ENCODE results near the gene EIF4G3.

The EIF4G3 gene

GRCh38 chr1:20787840-20788795 is 388.6 kb downstream of the EIF4G3 start:
- DNase-seq = no peak

GRCh38 chr1:20787029-20787839 is 389.5 kb downstream of the EIF4G3 start, which contains the start of gene HP1BP3:
Gene HP1BP3 (minus strand): TSS chr1:20787307. CDS start chr1:20780440, 6,867 bp downstream.
- peak; percentile 82 for DNase-seq

GRCh38 chr1:20786253-20787028 is 390.3 kb downstream of the EIF4G3 start:
- peak; percentile 92 for DNase-seq

GRCh38 chr1:20785907-20786252 is 390.8 kb downstream of the EIF4G3 start:
- no peak for DNase-seq

DNA sequence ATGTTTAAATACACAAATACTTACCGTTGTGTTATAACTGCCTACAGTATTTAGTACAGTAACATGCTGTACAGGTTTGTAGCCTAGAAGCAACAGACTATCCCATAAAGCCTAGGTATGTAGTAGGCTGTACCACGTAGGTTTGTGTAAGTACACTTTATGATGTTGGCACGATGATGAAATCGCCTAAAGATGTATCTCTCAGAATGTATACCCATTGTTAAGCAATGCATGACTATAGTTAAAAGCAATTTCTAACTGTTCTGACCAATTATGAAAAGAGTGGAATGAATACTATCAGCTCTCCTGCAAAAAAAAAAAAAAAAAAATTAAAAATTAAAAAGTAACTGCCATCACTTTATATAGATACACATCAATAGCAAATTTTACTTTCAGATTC is 401.0 kb downstream of the EIF4G3 start:
- DNase-seq = no peak

DNA sequence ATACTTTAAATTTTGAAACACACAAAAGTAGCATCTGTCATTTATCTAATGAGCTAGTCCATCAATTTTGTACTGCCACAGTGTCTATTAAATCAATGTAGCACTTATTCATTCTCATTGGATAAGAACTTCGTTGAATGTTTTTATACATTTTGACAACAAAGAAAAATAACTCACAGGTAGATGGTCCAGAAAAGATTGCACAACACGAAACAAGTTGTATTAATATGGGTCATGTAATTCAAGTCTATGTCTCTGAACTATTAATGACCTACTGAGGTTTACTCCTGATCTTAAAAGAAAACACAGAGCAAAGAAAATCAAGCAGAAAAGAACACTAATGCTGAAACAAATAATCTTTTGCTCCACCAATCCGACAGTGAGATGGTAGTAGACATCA is 404.9 kb downstream of the EIF4G3 start:
- DNase-seq = no peak

DNA sequence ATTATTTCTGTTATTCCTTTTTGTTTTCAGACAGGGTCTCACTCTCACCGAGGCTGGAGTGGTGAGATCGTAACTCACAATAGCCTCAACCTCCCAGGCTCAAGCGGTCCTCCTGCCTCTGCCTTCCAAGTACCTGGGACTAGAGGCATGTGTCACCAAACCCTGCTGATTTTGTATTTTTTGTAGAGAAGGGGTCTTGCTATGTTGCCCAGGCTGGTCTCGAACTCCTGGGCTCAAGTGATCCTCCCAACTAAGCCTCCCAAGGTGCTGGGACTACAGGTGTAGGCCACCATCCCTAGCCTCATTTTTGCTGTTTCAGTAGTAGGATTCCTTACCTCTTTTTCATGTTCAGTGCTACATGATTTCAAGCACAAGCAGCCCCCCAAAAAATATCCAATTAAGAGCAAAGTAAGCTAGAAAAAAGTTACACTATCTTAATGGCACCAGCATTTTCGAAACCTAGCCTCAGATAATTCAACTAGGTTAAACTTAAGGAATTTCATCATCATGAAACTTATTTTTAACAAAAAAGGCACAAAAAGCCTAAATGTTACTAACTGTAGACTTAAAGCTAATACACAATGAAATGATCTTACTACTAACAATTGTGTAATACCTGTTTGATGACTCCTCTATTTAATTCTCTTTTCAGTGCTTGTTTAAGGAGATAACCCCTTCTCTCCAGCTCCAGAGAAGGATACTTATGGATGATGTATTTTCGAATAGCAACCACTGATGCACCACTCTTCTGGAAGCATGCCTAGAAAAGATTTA is 406.2 kb downstream of the EIF4G3 start:
- DNase-seq = no peak

GRCh38 chr1:20767271-20767670 is 409.4 kb downstream of the EIF4G3 start:
- DNase-seq = no peak

- no peak for DNase-seq
Measured at GRCh38 chr1:20763417-20763816, 413.3 kb downstream of the EIF4G3 start.

GRCh38 chr1:20760322-20760721 is 416.4 kb downstream of the EIF4G3 start:
- DNase-seq = no peak
